MM.1S (cell line): ENCODE results near the gene ARL15.

Source experiments
- DNase-seq: peaks from one replicate; pipeline ENCODE4 v3.0.0-alpha.2; 2015
- H2AFZ ChIP-seq: fragments of 300-600 bp; sonication (generic); 2 replicates; pipeline ENCODE4 v1.6.0; 2016; ENCODE audit warnings: antibody characterized with exemption, low read length
- H3F3A ChIP-seq: fragments of 300-600 bp; sonication (generic); 2 replicates; pipeline ENCODE4 v1.6.1; 2016; ENCODE audit warnings: mild to moderate bottlenecking, antibody characterized with exemption, low read length, moderate library complexity, mixed read lengths; ENCODE audit not compliant: insufficient read depth
- H3K27ac ChIP-seq: fragments of 300-600 bp; sonication (generic); 2 replicates; pipeline ENCODE4 v1.5.1; 2016; ENCODE audit warnings: mild to moderate bottlenecking, low read length
- H3K27me3 ChIP-seq: fragments of 300-600 bp; sonication (generic); replicated peaks from 2 replicates; pipeline ENCODE4 v1.6.0; 2016; ENCODE audit warnings: low read length; ENCODE audit not compliant: insufficient read depth
- H3K36me3 ChIP-seq: fragments of 300-600 bp; sonication (generic); replicated peaks from 2 replicates; pipeline ENCODE4 v1.6.1; 2016; ENCODE audit warnings: mild to moderate bottlenecking, low read length, mixed read lengths; ENCODE audit not compliant: insufficient read depth
- H3K4me1 ChIP-seq: fragments of 300-600 bp; sonication (generic); 2 replicates; pipeline ENCODE4 v1.6.1; 2016; ENCODE audit warnings: low read length, mixed read lengths
- H3K4me2 ChIP-seq: fragments of 300-600 bp; sonication (generic); 2 replicates; pipeline ENCODE4 v1.6.0; 2016; ENCODE audit warnings: low read depth, low read length
- H3K4me3 ChIP-seq: fragments of 300-600 bp; sonication (generic); 2 replicates; pipeline ENCODE4 v1.5.1; 2016; ENCODE audit warnings: low read length, mixed read lengths
- H3K79me2 ChIP-seq: fragments of 300-600 bp; sonication (generic); 2 replicates; pipeline ENCODE4 v1.6.1; 2016; ENCODE audit warnings: mixed run types, low read length, mixed read lengths
- H3K9ac ChIP-seq: fragments of 300-600 bp; sonication (generic); 2 replicates; pipeline ENCODE4 v1.6.1; 2016; ENCODE audit warnings: low read length, mixed read lengths
- H3K9me2 ChIP-seq: fragments of 300-600 bp; sonication (generic); replicated peaks from 2 replicates; pipeline ENCODE4 v1.6.1; 2016; ENCODE audit warnings: mild to moderate bottlenecking, low read length, mixed read lengths; ENCODE audit not compliant: insufficient read depth
- H3K9me3 ChIP-seq: fragments of 300-600 bp; sonication (generic); replicated peaks from 2 replicates; pipeline ENCODE4 v1.6.1; 2016; ENCODE audit warnings: mild to moderate bottlenecking, low read length, mixed read lengths; ENCODE audit not compliant: insufficient read depth
- H4K20me1 ChIP-seq: fragments of 300-600 bp; sonication (generic); 2 replicates; pipeline ENCODE4 v1.6.1; 2016; ENCODE audit warnings: mild to moderate bottlenecking, low read length, moderate library complexity, mixed read lengths; ENCODE audit not compliant: insufficient read depth
- EZH2 ChIP-seq: fragments of 300-600 bp; sonication (generic); optimal IDR thresholded peaks from 2 replicates; pipeline ENCODE3; 2017; ENCODE audit warnings: low read depth, mild to moderate bottlenecking, antibody characterized with exemption, low read length, mixed read lengths
- EZH2phosphoT487 ChIP-seq: fragments of 300-600 bp; sonication (generic); IDR thresholded peaks from 2 replicates; pipeline ENCODE4 v1.6.1; 2018; ENCODE audit warnings: antibody characterized with exemption, low read length
- TF ChIP-seq, protein P1 (sequence below): fragments of 300-600 bp; sonication (generic); IDR thresholded peaks from 2 replicates; pipeline ENCODE4 v1.5.1; 2016; ENCODE audit warnings: antibody characterized with exemption, low read length, mixed read lengths

Gene ARL15

DNA sequence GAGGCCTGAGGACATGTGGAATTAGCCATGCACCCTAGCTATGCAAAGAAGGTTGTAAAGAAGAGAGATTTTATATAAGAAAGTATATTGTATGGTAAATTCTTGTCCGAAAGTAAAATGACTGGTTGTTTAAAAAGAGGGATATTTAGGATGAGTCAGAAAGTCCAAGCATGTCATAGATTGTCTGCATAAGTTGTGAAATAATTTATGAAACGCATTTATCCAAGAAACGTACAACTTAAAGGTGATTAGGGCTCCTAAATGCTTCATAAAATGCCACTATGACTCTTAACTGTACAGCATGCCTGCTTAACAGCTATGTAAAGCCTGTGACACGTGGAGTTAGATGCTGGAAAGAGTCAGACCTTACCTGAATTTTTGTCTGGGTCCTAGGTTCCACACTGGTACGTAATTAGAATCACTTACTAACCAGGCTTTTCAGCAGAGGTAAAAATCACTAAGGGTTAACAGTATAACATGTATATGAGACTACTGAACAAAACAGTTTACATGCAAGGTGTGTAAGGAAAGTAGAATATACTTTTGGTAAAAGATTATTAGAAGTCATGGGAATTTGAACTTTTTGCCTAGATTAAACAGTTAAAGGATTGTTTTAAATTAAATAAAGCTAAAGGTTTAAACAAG, 37.0 kb upstream of the ARL15 start:
- H3K4me3 ChIP-seq, result no peak overlapping the region
- no peaks in the 10 kb centered on the region for H3K79me2 ChIP-seq
- no peaks in the 10 kb centered on the region for H3K9me2 ChIP-seq
- DNase-seq, result no peak
- H3F3A ChIP-seq, result no peaks in the 10 kb centered on the region
- H3K27me3 ChIP-seq, result no peaks in the 10 kb centered on the region
- TF ChIP-seq, protein P1, sequence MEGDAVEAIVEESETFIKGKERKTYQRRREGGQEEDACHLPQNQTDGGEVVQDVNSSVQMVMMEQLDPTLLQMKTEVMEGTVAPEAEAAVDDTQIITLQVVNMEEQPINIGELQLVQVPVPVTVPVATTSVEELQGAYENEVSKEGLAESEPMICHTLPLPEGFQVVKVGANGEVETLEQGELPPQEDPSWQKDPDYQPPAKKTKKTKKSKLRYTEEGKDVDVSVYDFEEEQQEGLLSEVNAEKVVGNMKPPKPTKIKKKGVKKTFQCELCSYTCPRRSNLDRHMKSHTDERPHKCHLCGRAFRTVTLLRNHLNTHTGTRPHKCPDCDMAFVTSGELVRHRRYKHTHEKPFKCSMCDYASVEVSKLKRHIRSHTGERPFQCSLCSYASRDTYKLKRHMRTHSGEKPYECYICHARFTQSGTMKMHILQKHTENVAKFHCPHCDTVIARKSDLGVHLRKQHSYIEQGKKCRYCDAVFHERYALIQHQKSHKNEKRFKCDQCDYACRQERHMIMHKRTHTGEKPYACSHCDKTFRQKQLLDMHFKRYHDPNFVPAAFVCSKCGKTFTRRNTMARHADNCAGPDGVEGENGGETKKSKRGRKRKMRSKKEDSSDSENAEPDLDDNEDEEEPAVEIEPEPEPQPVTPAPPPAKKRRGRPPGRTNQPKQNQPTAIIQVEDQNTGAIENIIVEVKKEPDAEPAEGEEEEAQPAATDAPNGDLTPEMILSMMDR, result no peak
- no peak for TF ChIP-seq EZH2
- no peak for TF ChIP-seq EZH2phosphoT487
- H3K9ac ChIP-seq, result no peak overlapping the region
- no peaks in the 10 kb centered on the region for H3K9me3 ChIP-seq
- no peak overlapping the region for H3K27ac ChIP-seq
- H4K20me1 ChIP-seq, result no peaks in the 10 kb centered on the region
- no peak overlapping the region for H2AFZ ChIP-seq
- no peaks in the 10 kb centered on the region for H3K4me1 ChIP-seq
- H3K4me2 ChIP-seq, result no peak overlapping the region
- H3K36me3 ChIP-seq, result no peaks in the 10 kb centered on the region

DNA sequence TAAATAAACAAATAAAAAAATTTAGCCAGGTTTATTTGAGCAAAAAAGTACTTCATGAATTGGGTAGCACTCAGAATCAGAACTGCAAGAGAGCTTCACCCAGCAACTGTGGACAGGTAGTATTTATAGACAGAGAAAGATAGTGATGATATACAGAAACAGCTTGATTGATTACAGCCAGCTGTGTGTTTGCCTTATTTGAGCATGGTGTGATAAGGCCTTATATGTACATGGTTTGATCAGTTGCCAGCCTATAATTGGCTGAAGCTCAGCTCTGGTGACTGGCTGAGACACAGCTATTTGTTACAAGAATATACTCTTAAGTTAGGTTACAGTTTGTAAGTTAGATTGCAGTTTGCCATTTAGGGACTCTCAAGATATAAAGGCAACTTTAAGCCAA, 34.3 kb upstream of the ARL15 start:
- H3F3A ChIP-seq, result no peaks in the 10 kb centered on the region
- TF ChIP-seq EZH2, result no peak
- no peak for TF ChIP-seq EZH2phosphoT487
- TF ChIP-seq, protein P1, result no peak
- no peak overlapping the region for H3K27ac ChIP-seq
- no peak overlapping the region for H2AFZ ChIP-seq
- H3K9me3 ChIP-seq, result no peaks in the 10 kb centered on the region
- H3K9me2 ChIP-seq, result no peaks in the 10 kb centered on the region
- no peak overlapping the region for H3K9ac ChIP-seq
- H3K27me3 ChIP-seq, result no peaks in the 10 kb centered on the region
- DNase-seq, result no peak
- H3K4me2 ChIP-seq, result no peak overlapping the region
- H3K4me3 ChIP-seq, result no peak overlapping the region
- H3K36me3 ChIP-seq, result no peaks in the 10 kb centered on the region
- H3K4me1 ChIP-seq, result no peaks in the 10 kb centered on the region
- H4K20me1 ChIP-seq, result no peaks in the 10 kb centered on the region
- no peaks in the 10 kb centered on the region for H3K79me2 ChIP-seq

DNA sequence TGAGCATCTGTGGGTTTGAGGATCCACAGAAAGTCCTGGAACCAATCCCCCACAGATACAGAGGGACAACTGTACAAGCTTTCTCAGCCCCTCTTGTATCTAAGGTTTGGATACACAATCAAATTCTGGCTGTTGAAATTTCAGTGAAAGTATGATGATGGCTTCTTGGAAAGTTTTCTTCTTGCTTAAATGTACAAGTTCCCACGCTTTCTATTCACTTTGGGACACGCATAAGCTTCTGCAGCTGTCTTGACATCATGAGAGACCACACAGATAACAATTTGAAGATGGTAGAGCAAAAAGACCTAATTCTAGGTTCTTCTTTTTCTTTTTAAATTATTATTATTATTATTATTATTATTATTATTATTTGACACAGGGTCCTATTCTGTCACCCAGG, 31.6 kb upstream of the ARL15 start:
- Histone ChIP-seq H3K9ac (no peak overlapping the region), H3K4me2 (no peak overlapping the region), H3F3A (no peaks in the 10 kb centered on the region), H3K4me3 (no peak overlapping the region), H4K20me1 (no peaks in the 10 kb centered on the region; the same call in 1 of the 2 replicates), H2AFZ (no peak overlapping the region), H3K9me2 (no peaks in the 10 kb centered on the region), H3K27me3 (no peaks in the 10 kb centered on the region), H3K27ac (no peak overlapping the region), H3K36me3 (no peaks in the 10 kb centered on the region), H3K79me2 (no peaks in the 10 kb centered on the region), H3K4me1 (no peaks in the 10 kb centered on the region), H3K9me3 (no peaks in the 10 kb centered on the region)
- TF ChIP-seq EZH2phosphoT487 (no peak), EZH2 (no peak)
- TF ChIP-seq, protein P1, result no peak
- DNase-seq, result no peak
